ENCODE results near the gene NUP133.

NUP133 gene

DNA sequence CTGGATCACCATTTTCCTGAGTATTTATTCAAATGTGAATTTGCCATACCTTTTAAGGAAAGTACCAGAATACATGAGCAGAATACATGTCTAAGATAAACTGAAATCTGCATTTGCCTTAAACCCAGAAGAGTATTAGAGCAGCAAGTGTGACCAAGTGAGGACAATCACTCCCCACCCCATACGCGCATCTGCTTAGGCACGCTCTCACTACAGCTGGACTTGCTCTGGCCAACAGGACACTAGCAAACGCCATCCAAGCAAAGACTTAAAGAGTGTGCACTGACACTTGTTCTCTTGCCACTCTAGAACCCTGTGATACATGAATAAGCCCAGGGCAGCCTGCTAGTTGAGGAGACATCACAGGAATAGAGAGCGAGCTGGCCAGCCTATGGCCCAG lies 25.6 kb downstream of the NUP133 start:
- H3K9ac ChIP-seq (ENCODE audit: low read depth, low read length, poor library complexity, severe bottlenecking), result no peak overlapping the region
- H3K4me1 ChIP-seq (ENCODE audit: insufficient read depth, low read length, poor library complexity, severe bottlenecking), result no peaks in the 10 kb centered on the region
- H3K4me2 ChIP-seq (ENCODE audit: low read depth, low read length, poor library complexity, severe bottlenecking), result no peak overlapping the region
- H3K9me3 ChIP-seq (ENCODE audit: insufficient read depth, low read depth, low read length), result no peaks in the 10 kb centered on the region
- no peaks in the 10 kb centered on the region for H4K20me1 ChIP-seq (ENCODE audit: insufficient read depth, low read length, poor library complexity, severe bottlenecking)
- H3K36me3 ChIP-seq (ENCODE audit: insufficient read depth, low read length), result peaks cover 74% of the 10 kb centered on the region; the same call in 1 of the 2 replicates
- no peaks in the 10 kb centered on the region for H3F3A ChIP-seq (ENCODE audit: low read depth)
- no peak overlapping the region for H2AFZ ChIP-seq (ENCODE audit: low read length)
- H3K9me2 ChIP-seq (replicated peaks; ENCODE audit: low read depth, low read length), result no peaks in the 10 kb centered on the region
- H3K4me3 ChIP-seq (ENCODE audit: low read length, poor library complexity, severe bottlenecking), result no peak overlapping the region
- no peaks in the 10 kb centered on the region for H3K27me3 ChIP-seq (ENCODE audit: insufficient read depth, low read length, poor library complexity, severe bottlenecking)
- no peak for TF ChIP-seq CTCF (conservative IDR thresholded peaks at IDR 0.05; ENCODE audit: low read length)
- TF ChIP-seq EZH2phosphoT487 (IDR thresholded peaks at IDR 0.05; ENCODE audit: borderline replicate concordance), result no peak
- H3K79me2 ChIP-seq (ENCODE audit: insufficient read depth, low read length), result no peaks in the 10 kb centered on the region

DNA sequence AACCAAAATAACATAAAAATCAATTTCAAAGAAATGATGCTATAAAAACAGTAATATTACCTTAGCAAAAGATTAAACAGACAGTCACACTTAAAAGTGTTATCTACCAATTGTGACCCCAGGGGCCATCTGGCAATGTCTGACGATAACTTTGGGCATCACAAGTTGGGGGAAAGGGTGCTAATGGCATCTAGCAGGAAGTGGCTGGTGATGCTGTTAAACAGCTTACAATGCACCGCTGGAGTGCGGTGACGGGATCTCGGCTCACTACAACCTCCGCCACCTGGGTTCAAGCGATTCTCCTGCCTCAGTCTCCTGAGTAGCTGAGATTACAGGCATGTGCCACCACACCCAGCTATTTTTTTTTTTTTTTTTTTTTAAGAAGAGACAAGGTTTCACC lies 27.6 kb downstream of the NUP133 start:
- no peak overlapping the region for H2AFZ ChIP-seq (ENCODE audit: low read length)
- no peaks in the 10 kb centered on the region for H3K9me2 ChIP-seq (replicated peaks; ENCODE audit: low read depth, low read length)
- no peak for TF ChIP-seq CTCF (conservative IDR thresholded peaks at IDR 0.05; ENCODE audit: low read length)
- TF ChIP-seq EZH2phosphoT487 (IDR thresholded peaks at IDR 0.05; ENCODE audit: borderline replicate concordance), result no peak
- H3K27me3 ChIP-seq (ENCODE audit: insufficient read depth, low read length, poor library complexity, severe bottlenecking), result no peaks in the 10 kb centered on the region
- no peaks in the 10 kb centered on the region for H3K9me3 ChIP-seq (ENCODE audit: insufficient read depth, low read depth, low read length)
- no peaks in the 10 kb centered on the region for H3K79me2 ChIP-seq (ENCODE audit: insufficient read depth, low read length)
- H3K9ac ChIP-seq (ENCODE audit: low read depth, low read length, poor library complexity, severe bottlenecking), result no peak overlapping the region
- no peaks in the 10 kb centered on the region for H3F3A ChIP-seq (ENCODE audit: low read depth)
- peaks cover 71% of the 10 kb centered on the region; the same call in 1 of the 2 replicates for H3K36me3 ChIP-seq (ENCODE audit: insufficient read depth, low read length)
- no peak overlapping the region for H3K4me3 ChIP-seq (ENCODE audit: low read length, poor library complexity, severe bottlenecking)
- H3K4me1 ChIP-seq (ENCODE audit: insufficient read depth, low read length, poor library complexity, severe bottlenecking), result no peaks in the 10 kb centered on the region
- H3K4me2 ChIP-seq (ENCODE audit: low read depth, low read length, poor library complexity, severe bottlenecking), result no peak overlapping the region
- no peaks in the 10 kb centered on the region for H4K20me1 ChIP-seq (ENCODE audit: insufficient read depth, low read length, poor library complexity, severe bottlenecking)

- no peak for TF ChIP-seq CTCF (conservative IDR thresholded peaks at IDR 0.05; ENCODE audit: low read length)
- TF ChIP-seq EZH2phosphoT487 (IDR thresholded peaks at IDR 0.05; ENCODE audit: borderline replicate concordance), result no peak
- Histone ChIP-seq H3K9me3 (ENCODE audit: insufficient read depth, low read depth, low read length) (no peaks in the 10 kb centered on the region), H3K4me1 (ENCODE audit: insufficient read depth, low read length, poor library complexity, severe bottlenecking) (no peaks in the 10 kb centered on the region), H3K36me3 (ENCODE audit: insufficient read depth, low read length) (peaks cover 69% of the 10 kb centered on the region; the same call in 1 of the 2 replicates), H4K20me1 (ENCODE audit: insufficient read depth, low read length, poor library complexity, severe bottlenecking) (no peaks in the 10 kb centered on the region), H3K9ac (ENCODE audit: low read depth, low read length, poor library complexity, severe bottlenecking) (no peak overlapping the region), H3K4me3 (ENCODE audit: low read length, poor library complexity, severe bottlenecking) (no peak overlapping the region), H3F3A (ENCODE audit: low read depth) (no peaks in the 10 kb centered on the region), H3K9me2 (replicated peaks; ENCODE audit: low read depth, low read length) (no peaks in the 10 kb centered on the region), H3K27me3 (ENCODE audit: insufficient read depth, low read length, poor library complexity, severe bottlenecking) (no peaks in the 10 kb centered on the region), H3K79me2 (ENCODE audit: insufficient read depth, low read length) (no peaks in the 10 kb centered on the region), H3K4me2 (ENCODE audit: low read depth, low read length, poor library complexity, severe bottlenecking) (no peak overlapping the region), H2AFZ (ENCODE audit: low read length) (no peak overlapping the region)
Measured at GRCh38 chr1:229479660-229480399, 28.3 kb downstream of the NUP133 start.
